B cell (primary cell): Measurements from ENCODE around the gene WWC2. TPM values are rescaled to one million over a fixed set of nuclear protein-coding genes. Genes with fewer than 3 reads are reported as not detected.

ENCODE experiments used
- ATAC-seq: fragments of 200-7000 bp; cut with Tn5 transposase; one replicate; pipeline ENCODE4 v1.10.0; 2021; ENCODE audit warnings: low read depth, mild to moderate bottlenecking, moderate number of reproducible peaks, moderate library complexity
- CTCF ChIA-PET: fragments of 350-600 bp; sonication (Branson Sonifier 250); formaldehyde crosslinking; loops from one replicate; lab custom pipeline; 2021; ENCODE audit warnings: antibody characterized with exemption, inconsistent platforms; lab: Charles Lee
- POLR2A ChIA-PET: fragments of 350-600 bp; sonication (Branson Sonifier 250); formaldehyde crosslinking; loops from one replicate; lab custom pipeline; 2021; ENCODE audit warnings: antibody characterized with exemption; lab: Charles Lee
- DNase-seq: peaks from one replicate; pipeline ENCODE4 v3.0.0; 2013
- H2AFZ ChIP-seq: 2 replicates; pipeline ENCODE4 v1.6.1; 2012; ENCODE audit warnings: mild to moderate bottlenecking, low read depth, low read length; ENCODE audit not compliant: insufficient read depth, poor library complexity, severe bottlenecking
- H3K27ac ChIP-seq, 2 donors: 1 replicate in 1 of 2; 2 replicates in 1 of 2; pipeline ENCODE4 v1.5.1; 2012 to 2013; ENCODE audit warnings: low read length in 2 of 2, mild to moderate bottlenecking in 2 of 2, moderate library complexity in 1 of 2
- H3K27me3 ChIP-seq, 4 experiments: fragments of 200-600 bp in 1 of 4; sonication (generic) in 1 of 4; replicated peaks in 1 of 4; 1 replicate in 2 of 4; 2 replicates in 2 of 4; pipeline versions ENCODE4 v1.6.1 to v1.7.0; 2013 to 2016; ENCODE audit warnings: low read length in 3 of 4, mild to moderate bottlenecking in 2 of 4, mixed read lengths in 1 of 4, moderate library complexity in 1 of 4; ENCODE audit not compliant: insufficient read depth in 4 of 4, control insufficient read depth in 3 of 4; ENCODE audit errors: control extremely low read depth in 1 of 4
- H3K36me3 ChIP-seq, 2 experiments: replicated peaks in 1 of 2; 1 replicate in 1 of 2; 2 replicates in 1 of 2; pipeline versions ENCODE4 v1.6.1 to v1.7.1; 2013; ENCODE audit warnings: low read length in 1 of 2; ENCODE audit not compliant: insufficient read depth in 2 of 2, control insufficient read depth in 1 of 2; ENCODE audit errors: control extremely low read depth in 1 of 2, extremely low read depth in 1 of 2
- H3K4me1 ChIP-seq, 2 donors: fragments of 200-600 bp in 1 of 2; sonication (generic) in 1 of 2; 1 replicate in 1 of 2; 2 replicates in 1 of 2; pipeline versions ENCODE4 v1.5.1 to v1.6.1; 2013 to 2017; ENCODE audit warnings: low read length in 2 of 2; ENCODE audit not compliant: control insufficient read depth in 2 of 2, insufficient read depth in 2 of 2
- H3K4me2 ChIP-seq: replicated peaks from 2 replicates; pipeline ENCODE3; 2012; ENCODE audit warnings: mild to moderate bottlenecking, low read depth, low read length; ENCODE audit not compliant: poor library complexity, severe bottlenecking
- H3K4me3 ChIP-seq, 5 experiments: fragments of 200-600 bp in 1 of 5; sonication (generic) in 1 of 5; 1 replicate in 3 of 5; 2 replicates in 2 of 5; pipeline versions ENCODE4 v1.5.1 to v1.7.0; 2011 to 2016; ENCODE audit warnings: low read length in 4 of 5, mild to moderate bottlenecking in 4 of 5, low read depth in 2 of 5, control low read depth in 1 of 5, moderate library complexity in 1 of 5; ENCODE audit not compliant: insufficient read depth in 1 of 5; ENCODE audit errors: control extremely low read depth in 1 of 5, extremely low read depth in 1 of 5
- H3K79me2 ChIP-seq: fragments of 200-600 bp; sonication (generic); one replicate; pipeline ENCODE4 v1.6.0; 2016; ENCODE audit warnings: low read length; ENCODE audit not compliant: control insufficient read depth, insufficient read depth
- H3K9ac ChIP-seq: fragments of 200-600 bp; sonication (generic); 2 replicates; pipeline ENCODE4 v1.6.1; 2017; ENCODE audit warnings: mild to moderate bottlenecking, low read length, moderate library complexity
- H3K9me3 ChIP-seq, 3 donors: one replicate each; pipeline versions ENCODE4 v1.6.1 to v1.7.1; 2013; ENCODE audit warnings: low read length in 2 of 3; ENCODE audit not compliant: control insufficient read depth in 2 of 3, insufficient read depth in 1 of 3; ENCODE audit errors: control extremely low read depth in 1 of 3
- H4K20me1 ChIP-seq: 2 replicates; pipeline ENCODE4 v1.6.0; 2012; ENCODE audit warnings: mild to moderate bottlenecking, low read length; ENCODE audit not compliant: insufficient read depth, control insufficient read depth, poor library complexity, severe bottlenecking
- H3K27ac Mint-ChIP-seq: one replicate; pipeline ENCODE4 v1.8.0; 2021; ENCODE audit warnings: mixed read lengths
- H3K27me3 Mint-ChIP-seq: one replicate; pipeline ENCODE4 v1.8.0; 2021; ENCODE audit warnings: mixed read lengths
- H3K4me1 Mint-ChIP-seq: one replicate; pipeline ENCODE4 v1.8.0; 2021; ENCODE audit warnings: mixed read lengths
- H3K4me3 Mint-ChIP-seq: one replicate; pipeline ENCODE4 v1.8.0; 2021; ENCODE audit warnings: mixed read lengths
- H3K9me3 Mint-ChIP-seq: one replicate; pipeline ENCODE4 v1.8.0; 2022; ENCODE audit warnings: mixed read lengths; ENCODE audit not compliant: insufficient read depth
- EZH2 ChIP-seq: IDR thresholded peaks from 2 replicates; pipeline ENCODE4 v1.6.1; 2012; ENCODE audit warnings: borderline replicate concordance, low read depth, mild to moderate bottlenecking, moderate library complexity, low read length; ENCODE audit not compliant: insufficient read depth, poor library complexity, severe bottlenecking
- WGBS: methylation state at CpG from one replicate; pipeline ENCODE4 v1.1.5; 2013; ENCODE audit warnings: missing lambda C conversion rate; ENCODE audit not compliant: insufficient coverage; 5-methylcytosine and 5-hydroxymethylcytosine counted together
- intact Hi-C: fragments of 100-400 bp; cut with micrococcal nuclease; formaldehyde crosslinking; loops from one replicate; pipeline ENCODE4 v1.10.0; 2022
- polyA plus RNA-seq: library from polyadenylated mRNA; depleted of rRNA; stranded (reverse); fragments of >200 nt; gene quantifications from 2 replicates; pipeline ENCODE4 v1.2.3, GENCODE V29; 2012
- total RNA-seq, 2 donors: library from RNA; stranded (reverse); fragments of 120-200 nt in 1 of 2; gene quantifications; 1 replicate in 1 of 2; 2 replicates in 1 of 2; pipeline versions ENCODE4 v1.2.3 to v1.2.4, GENCODE V29; 2013 to 2022
- TF ChIP-seq, protein P1 (sequence below): fragments of 200-600 bp; IDR thresholded peaks from one replicate; pipeline ENCODE4 v1.8.0; 2022; ENCODE audit warnings: antibody characterized with exemption, mild to moderate bottlenecking

WWC2 gene
- total and polyA plus RNA-seq, 2 donors (not counting 1 experiment from before 2014, with no cell fraction given): 0.07 to 0.32 TPM

DNA sequence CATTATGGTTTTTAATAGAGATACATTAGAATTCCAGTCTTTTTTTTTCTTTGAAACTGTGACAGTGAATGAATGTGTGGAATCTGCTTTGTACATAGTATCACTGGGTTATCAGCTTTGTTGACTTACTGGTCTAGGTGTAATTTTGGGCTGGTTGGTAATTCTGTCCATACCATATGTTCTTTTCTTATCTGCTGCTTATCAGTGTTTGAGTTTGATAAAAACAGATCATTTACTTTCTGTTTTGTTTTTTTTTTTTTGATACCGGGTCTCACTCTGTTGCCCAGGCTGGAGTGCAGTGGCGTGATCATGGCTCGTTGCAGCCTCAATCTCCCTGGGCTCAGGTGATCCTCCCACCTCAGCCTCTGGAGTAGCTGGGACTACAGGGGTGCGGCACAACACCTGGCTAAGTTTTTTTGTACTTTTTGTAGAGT lies 12.4 kb downstream of the WWC2 start:
- ChIA-PET CTCF (no interaction called here), POLR2A (no interaction called here)
- H3K4me1 ChIP-seq: no peaks in the 10 kb centered on the region
- H3K27ac Mint-ChIP-seq: no peak overlapping the region
- H3K27me3 Mint-ChIP-seq: peaks cover 9% of the 10 kb centered on the region
- no peak overlapping the region for H3K4me2 ChIP-seq
- H3K4me1 Mint-ChIP-seq: no peaks in the 10 kb centered on the region
- no peak overlapping the region for H2AFZ ChIP-seq
- H3K4me3 ChIP-seq: no peak overlapping the region
- no peaks in the 10 kb centered on the region for H3K9me3 ChIP-seq
- H3K27me3 ChIP-seq: no peaks in the 10 kb centered on the region
- TF ChIP-seq EZH2: no peak
- TF ChIP-seq, protein P1, sequence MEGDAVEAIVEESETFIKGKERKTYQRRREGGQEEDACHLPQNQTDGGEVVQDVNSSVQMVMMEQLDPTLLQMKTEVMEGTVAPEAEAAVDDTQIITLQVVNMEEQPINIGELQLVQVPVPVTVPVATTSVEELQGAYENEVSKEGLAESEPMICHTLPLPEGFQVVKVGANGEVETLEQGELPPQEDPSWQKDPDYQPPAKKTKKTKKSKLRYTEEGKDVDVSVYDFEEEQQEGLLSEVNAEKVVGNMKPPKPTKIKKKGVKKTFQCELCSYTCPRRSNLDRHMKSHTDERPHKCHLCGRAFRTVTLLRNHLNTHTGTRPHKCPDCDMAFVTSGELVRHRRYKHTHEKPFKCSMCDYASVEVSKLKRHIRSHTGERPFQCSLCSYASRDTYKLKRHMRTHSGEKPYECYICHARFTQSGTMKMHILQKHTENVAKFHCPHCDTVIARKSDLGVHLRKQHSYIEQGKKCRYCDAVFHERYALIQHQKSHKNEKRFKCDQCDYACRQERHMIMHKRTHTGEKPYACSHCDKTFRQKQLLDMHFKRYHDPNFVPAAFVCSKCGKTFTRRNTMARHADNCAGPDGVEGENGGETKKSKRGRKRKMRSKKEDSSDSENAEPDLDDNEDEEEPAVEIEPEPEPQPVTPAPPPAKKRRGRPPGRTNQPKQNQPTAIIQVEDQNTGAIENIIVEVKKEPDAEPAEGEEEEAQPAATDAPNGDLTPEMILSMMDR: no peak
- DNase-seq (no peak), ATAC-seq (no peak)
- intact Hi-C loops: no loop called here
- no peaks in the 10 kb centered on the region for H3K9me3 Mint-ChIP-seq
- H3K4me3 Mint-ChIP-seq: no peak overlapping the region
- H3K36me3 ChIP-seq: no peaks in the 10 kb centered on the region
- no peaks in the 10 kb centered on the region for H4K20me1 ChIP-seq
- WGBS: 83% methylated on average over 2 of the region's 4 CpGs
- no peak overlapping the region for H3K9ac ChIP-seq
- no peaks in the 10 kb centered on the region for H3K79me2 ChIP-seq
- no peak overlapping the region for H3K27ac ChIP-seq

DNA sequence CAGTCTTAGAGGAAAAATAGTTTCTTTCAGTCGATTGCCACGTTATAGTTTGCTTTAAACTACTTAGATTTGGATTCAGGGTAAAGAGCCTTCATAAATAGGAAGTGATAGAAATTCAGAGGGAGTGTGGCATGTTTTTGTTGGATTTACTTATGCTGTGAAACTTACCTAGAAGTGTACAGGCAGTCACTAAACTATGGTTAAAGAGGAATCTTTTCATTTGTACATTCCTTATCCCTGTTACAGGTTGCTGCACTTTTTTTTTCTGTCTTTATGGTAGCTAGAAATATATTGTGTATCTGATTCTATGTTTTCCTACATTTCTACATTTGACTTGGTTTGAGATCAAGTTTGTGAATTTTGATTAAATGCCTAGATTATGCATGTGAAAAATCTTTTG lies 19.1 kb downstream of the WWC2 start:
- Mint-ChIP-seq H3K27me3 (peaks cover 20% of the 10 kb centered on the region), H3K4me3 (no peak overlapping the region), H3K27ac (no peak overlapping the region), H3K4me1 (no peaks in the 10 kb centered on the region), H3K9me3 (no peaks in the 10 kb centered on the region)
- no peak for DNase-seq
- H3K9ac ChIP-seq: no peak overlapping the region
- TF ChIP-seq, protein P1: no peak
- no peak for TF ChIP-seq EZH2
- intact Hi-C loops: no loop called here
- CTCF ChIA-PET: no interaction called here
- no peaks in the 10 kb centered on the region for H3K79me2 ChIP-seq
- H3K27me3 ChIP-seq: peaks cover 0 to 3% (median 1%) of the 10 kb centered on the region in 4 experiments
- H3K4me2 ChIP-seq: no peak overlapping the region
- H3K4me1 ChIP-seq: no peaks in the 10 kb centered on the region
- no peaks in the 10 kb centered on the region for H3K36me3 ChIP-seq
- H2AFZ ChIP-seq: no peak overlapping the region
- H3K27ac ChIP-seq: no peak overlapping the region
- WGBS: no CpG with 5 or more reads among the region's 2 CpGs
- H4K20me1 ChIP-seq: no peaks in the 10 kb centered on the region
- ATAC-seq: no peak
- H3K4me3 ChIP-seq: no peak overlapping the region
- POLR2A ChIA-PET: no interaction called here
- H3K9me3 ChIP-seq: no peaks in the 10 kb centered on the region
